H1 (cell line): ENCODE measurements around the gene IQCN. TPM values are rescaled to one million over a fixed set of nuclear protein-coding genes. Genes with fewer than 3 reads are reported as not detected.

Source experiments
- CTCF ChIA-PET: fragments of 300-600 bp; sonication (Branson Sonifier 250); formaldehyde crosslinking; loops from one replicate; lab custom pipeline; 2021; ENCODE audit not compliant: partially characterized antibody; lab: Charles Lee
- POLR2A ChIA-PET: fragments of 300-600 bp; sonication (Branson Sonifier 250); formaldehyde crosslinking; loops from one replicate; lab custom pipeline; 2021; ENCODE audit warnings: inconsistent platforms; ENCODE audit not compliant: partially characterized antibody; lab: Charles Lee
- DNase-seq, 2 experiments: peaks; one replicate each; pipeline versions ENCODE4 v3.0.0 to v3.0.0-alpha.2; 2010 to 2022; ENCODE audit warnings: low spot score in 2 of 2, low read depth in 1 of 2, mixed read lengths in 1 of 2
- FAIRE-seq: peaks from 2 replicates; lab custom pipeline; 2011; peaks lifted over from hg19 to GRCh38; lab: Jason Lieb, UNC
- H2AFZ ChIP-seq: 2 replicates; pipeline ENCODE4 v1.8.1; 2012; ENCODE audit warnings: low read length, inconsistent platforms
- H2AK5ac ChIP-seq: 2 replicates; pipeline ENCODE4 v1.6.1; 2013; ENCODE audit warnings: low read depth, low read length
- H2BK120ac ChIP-seq: replicated peaks from 2 replicates; pipeline ENCODE3; 2013; ENCODE audit warnings: low read depth, low read length, inconsistent platforms
- H2BK12ac ChIP-seq: 2 replicates; pipeline ENCODE4 v1.6.1; 2013; ENCODE audit warnings: low read depth, low read length
- H2BK15ac ChIP-seq: 2 replicates; pipeline ENCODE4 v1.6.1; 2013; ENCODE audit warnings: low read length
- H2BK20ac ChIP-seq: 2 replicates; pipeline ENCODE4 v1.6.1; 2013; ENCODE audit warnings: low read length
- H2BK5ac ChIP-seq: 2 replicates; pipeline ENCODE4 v1.6.1; 2013; ENCODE audit warnings: low read depth, low read length
- H3K14ac ChIP-seq: 2 replicates; pipeline ENCODE4 v1.6.1; 2013; ENCODE audit warnings: inconsistent platforms; ENCODE audit not compliant: insufficient read length
- H3K18ac ChIP-seq: 2 replicates; pipeline ENCODE4 v1.6.1; 2013; ENCODE audit warnings: low read length; ENCODE audit errors: extremely low read depth
- H3K23ac ChIP-seq: 2 replicates; pipeline ENCODE4 v1.6.1; 2013; ENCODE audit warnings: inconsistent platforms; ENCODE audit not compliant: insufficient read length
- H3K23me2 ChIP-seq: 2 replicates; pipeline ENCODE4 v1.6.1; 2013; ENCODE audit warnings: low read depth, low read length
- H3K27ac ChIP-seq: 2 replicates; pipeline ENCODE4 v1.6.1; 2011; ENCODE audit warnings: low read depth, low read length, inconsistent platforms
- H3K27me3 ChIP-seq, 4 experiments: replicated peaks in 1 of 4; 1 replicate in 1 of 4; 2 replicates in 3 of 4; pipeline versions ENCODE4 v1.6.1 to v1.8.1; 2011 to 2013; ENCODE audit warnings: low read length in 3 of 4, mild to moderate bottlenecking in 3 of 4, inconsistent platforms in 2 of 4, mixed read lengths in 2 of 4, moderate library complexity in 1 of 4; ENCODE audit not compliant: control insufficient read depth in 3 of 4, insufficient read depth in 3 of 4; ENCODE audit errors: extremely low read depth in 1 of 4
- H3K36me3 ChIP-seq, 4 experiments: 2 replicates each; pipeline versions ENCODE4 v1.6.1 to v1.8.1; 2011 to 2013; ENCODE audit warnings: mild to moderate bottlenecking in 4 of 4, low read length in 3 of 4, moderate library complexity in 2 of 4, control low read depth in 1 of 4, inconsistent platforms in 1 of 4; ENCODE audit not compliant: insufficient read depth in 4 of 4, control insufficient read depth in 2 of 4
- H3K4ac ChIP-seq: replicated peaks from 2 replicates; pipeline ENCODE3; 2013; ENCODE audit warnings: low read length, low read depth, mixed read lengths, inconsistent platforms; ENCODE audit not compliant: insufficient read length
- H3K4me1 ChIP-seq, 4 experiments: replicated peaks in 1 of 4; 1 replicate in 1 of 4; 2 replicates in 3 of 4; pipeline versions ENCODE4 v1.6.1 to v1.8.1; 2011 to 2013; ENCODE audit warnings: low read length in 3 of 4, inconsistent platforms in 2 of 4, mixed read lengths in 1 of 4; ENCODE audit not compliant: insufficient read depth in 4 of 4, control insufficient read depth in 3 of 4
- H3K4me2 ChIP-seq, 2 experiments: 2 replicates each; pipeline versions ENCODE4 v1.6.1 to v1.8.1; 2011 to 2013; ENCODE audit warnings: low read depth in 2 of 2, low read length in 2 of 2, control low read depth in 1 of 2, inconsistent platforms in 1 of 2, mild to moderate bottlenecking in 1 of 2; ENCODE audit not compliant: insufficient read depth in 1 of 2
- H3K4me3 ChIP-seq, 4 experiments: fragments of 200-600, 300-600 bp in 1 of 4; sonication (generic), shearing (Covaris generic), sonication (Bioruptor Twin) in 1 of 4; 2 replicates each; pipeline versions ENCODE4 v1.5.1 to v1.8.1; 2011 to 2016; ENCODE audit warnings: low read length in 4 of 4, low read depth in 3 of 4, control low read depth in 2 of 4, inconsistent platforms in 2 of 4, mild to moderate bottlenecking in 2 of 4, mixed read lengths in 1 of 4, moderate library complexity in 1 of 4; ENCODE audit not compliant: insufficient read depth in 2 of 4; ENCODE audit errors: extremely low read depth in 1 of 4
- H3K56ac ChIP-seq: replicated peaks from 2 replicates; pipeline ENCODE3; 2013; ENCODE audit warnings: low read depth, mild to moderate bottlenecking, mixed read lengths, low read length, inconsistent platforms; ENCODE audit not compliant: insufficient read length
- H3K79me1 ChIP-seq: 2 replicates; pipeline ENCODE4 v1.6.1; 2013; ENCODE audit warnings: low read depth, low read length, control low read depth
- H3K79me2 ChIP-seq, 2 experiments: 2 replicates each; pipeline versions ENCODE4 v1.6.1 to v1.8.1; 2012 to 2013; ENCODE audit warnings: low read length in 2 of 2, mild to moderate bottlenecking in 2 of 2, inconsistent platforms in 1 of 2; ENCODE audit not compliant: insufficient read depth in 2 of 2, control insufficient read depth in 1 of 2
- H3K9ac ChIP-seq, 4 experiments: replicated peaks in 1 of 4; 1 replicate in 1 of 4; 2 replicates in 3 of 4; pipeline versions ENCODE4 v1.6.1 to v1.8.1; 2011 to 2013; ENCODE audit warnings: low read depth in 3 of 4, low read length in 3 of 4, control low read depth in 2 of 4, mild to moderate bottlenecking in 2 of 4, moderate library complexity in 2 of 4, inconsistent platforms in 1 of 4; ENCODE audit errors: extremely low read depth in 1 of 4
- H3K9me3 ChIP-seq, 2 experiments: 2 replicates each; pipeline versions ENCODE4 v1.6.1 to v1.8.1; 2012 to 2013; ENCODE audit warnings: mild to moderate bottlenecking in 2 of 2, moderate library complexity in 2 of 2, control low read depth in 1 of 2, inconsistent platforms in 1 of 2, low read depth in 1 of 2, low read length in 1 of 2, mixed read lengths in 1 of 2; ENCODE audit not compliant: insufficient read depth in 2 of 2
- H4K20me1 ChIP-seq, 2 experiments: replicated peaks in 1 of 2; 2 replicates each; pipeline versions ENCODE3 to v1.8.1; 2011 to 2013; ENCODE audit warnings: inconsistent platforms in 2 of 2, low read length in 2 of 2, mild to moderate bottlenecking in 1 of 2; ENCODE audit not compliant: insufficient read depth in 2 of 2, control insufficient read depth in 1 of 2
- H4K5ac ChIP-seq: 2 replicates; pipeline ENCODE4 v1.6.1; 2013; ENCODE audit warnings: low read length, low read depth, mixed read lengths, inconsistent platforms; ENCODE audit not compliant: insufficient read length
- H4K8ac ChIP-seq: 2 replicates; pipeline ENCODE4 v1.8.0; 2013; ENCODE audit warnings: mild to moderate bottlenecking, moderate library complexity, low read length, inconsistent platforms; ENCODE audit not compliant: insufficient read depth; ENCODE audit errors: extremely low read depth
- H4K91ac ChIP-seq: replicated peaks from 2 replicates; pipeline ENCODE3; 2013; ENCODE audit warnings: low read length, mixed read lengths, inconsistent platforms; ENCODE audit not compliant: insufficient read length
- JUN ChIP-seq: IDR thresholded peaks from 2 replicates; pipeline ENCODE4 v1.6.1; 2011; ENCODE audit warnings: low read depth, mild to moderate bottlenecking, improper control_type of control experiment, low read length
- MAFK ChIP-seq: IDR thresholded peaks from 2 replicates; pipeline ENCODE4 v1.6.1; 2012; ENCODE audit warnings: low read depth, mild to moderate bottlenecking, improper control_type of control experiment, low read length
- NANOG ChIP-seq: IDR thresholded peaks from 2 replicates; pipeline ENCODE4 v1.6.1; 2011; ENCODE audit warnings: low read length, low read depth, mild to moderate bottlenecking, inconsistent platforms; ENCODE audit not compliant: insufficient read depth, poor library complexity, severe bottlenecking
- SUZ12 ChIP-seq: fragments of 200-600 bp; sonication (generic); IDR thresholded peaks from 2 replicates; pipeline ENCODE4 v1.6.1; 2012; ENCODE audit warnings: mild to moderate bottlenecking, inconsistent platforms, low read length, moderate library complexity, mixed read lengths
- TCF12 ChIP-seq: IDR thresholded peaks from 2 replicates; pipeline ENCODE4 v1.6.1; 2011; ENCODE audit warnings: low read depth, mild to moderate bottlenecking, low read length
- WGBS, 2 experiments: shearing (Covaris generic) in 1 of 2; methylation state at CpG; one replicate each; pipeline versions ENCODE4 v1.1.6 to v1.1.7; 2013 to 2015; ENCODE audit warnings: low lambda C conversion rate in 2 of 2, mixed read lengths in 2 of 2, inconsistent platforms in 1 of 2, low coverage in 1 of 2, missing lambda C conversion rate in 1 of 2; ENCODE audit not compliant: insufficient replicate concordance in 2 of 2, insufficient coverage in 1 of 2, insufficient read length in 1 of 2; ENCODE audit errors: extremely low coverage in 1 of 2, missing lambda C conversion rate in 1 of 2; 5-methylcytosine and 5-hydroxymethylcytosine counted together
- polyA plus RNA-seq, 7 experiments: library from polyadenylated mRNA; depleted of rRNA in 3 of 7; stranded (reverse) in 5 of 7; unstranded in 2 of 7; fragments of >200 nt in 5 of 7; fragments of 200-250 nt in 2 of 7; gene quantifications; 1 replicate in 5 of 7; 2 replicates in 1 of 7; 4 replicates in 1 of 7; pipeline versions ENCODE4 v1.2.1 to v1.2.3, GENCODE V29; 2011 to 2013; ENCODE audit warnings: missing spikeins in 2 of 7, mixed read lengths in 2 of 7
- total RNA-seq: library from RNA; stranded (reverse); fragmentation: NEBNext Ultra II Directional; extraction: Animal tissue kit (Norgen Biotek cat#: 25700); gene quantifications from 2 replicates; pipeline ENCODE4 v1.2.1, GENCODE V29; 2021
- TF ChIP-seq, protein P1 (sequence below), 3 experiments: IDR thresholded peaks; 1 replicate in 2 of 3; 2 replicates in 1 of 3; pipeline versions ENCODE4 v1.5.1 to v1.6.1; 2011; ENCODE audit warnings: low read length in 3 of 3, mild to moderate bottlenecking in 3 of 3, inconsistent platforms in 2 of 3, low read depth in 1 of 3, moderate library complexity in 1 of 3; ENCODE audit not compliant: insufficient read depth in 1 of 3; ENCODE audit errors: control extremely low read depth in 1 of 3
- TF ChIP-seq, protein P2 (sequence below): IDR thresholded peaks from 2 replicates; pipeline ENCODE4 v1.6.1; 2011; ENCODE audit warnings: low read length, improper control_type of control experiment

IQCN gene
- total and polyA plus RNA-seq, 2 of the 8 experiments (the other 6 are each of a cell fraction or from before 2014, with no cell fraction given), result 0.36 to 1.0 TPM

DNA sequence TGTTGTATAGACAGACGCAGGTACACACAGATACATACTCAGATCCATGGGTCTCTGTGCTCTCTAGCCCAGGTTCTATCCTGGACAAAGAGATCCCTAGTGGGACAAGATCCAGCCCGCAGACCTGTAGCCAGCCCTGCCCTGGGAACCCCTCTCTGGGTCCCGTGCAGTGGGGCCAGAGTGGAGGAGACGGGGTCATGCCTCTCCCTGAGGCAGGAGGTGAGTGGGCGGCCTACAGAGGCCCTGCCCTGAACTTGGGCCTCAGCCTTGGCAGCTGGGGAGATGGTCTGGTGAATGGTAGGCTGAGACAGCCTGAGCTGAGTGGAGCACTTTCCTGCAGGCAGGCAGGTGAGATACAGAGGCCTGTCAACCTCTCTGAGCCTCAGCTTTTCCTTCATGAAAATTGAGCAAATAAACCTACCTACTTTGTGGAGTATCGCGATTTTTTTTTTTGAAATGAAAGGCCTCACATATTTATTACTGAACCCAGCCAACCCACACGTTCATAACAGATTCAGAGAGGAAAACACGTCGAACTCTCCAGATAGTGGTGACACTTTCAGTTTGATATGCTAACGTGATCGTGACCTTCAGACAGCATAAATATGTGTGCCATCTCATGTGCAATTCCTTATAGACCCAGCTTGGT is 10.6 kb upstream of the IQCN start:
- Histone ChIP-seq H4K5ac (no peak overlapping the region), H2BK15ac (no peak overlapping the region), H3K27me3 (peaks cover 0 to 6% (median 0%) of the 10 kb centered on the region in 4 experiments; a peak in 3 of 7 replicates), H3K14ac (no peak overlapping the region), H2AFZ (no peak overlapping the region), H3K56ac (no peak overlapping the region), H2BK20ac (no peak overlapping the region), H3K27ac (no peak overlapping the region), H3K79me2 (peaks cover 0 to 10% of the 10 kb centered on the region in 2 experiments; a peak in 2 of 4 replicates), H3K23ac (no peak overlapping the region), H2AK5ac (no peak overlapping the region), H3K9me3 (no peaks in the 10 kb centered on the region), H3K9ac (no peak overlapping the region), H2BK12ac (no peak overlapping the region), H2BK5ac (no peak overlapping the region), H3K4me2 (no peak overlapping the region), H3K4me1 (peaks cover 4 to 18% (median 9%) of the 10 kb centered on the region in 4 experiments), H3K4me3 (no peak overlapping the region), H3K23me2 (peaks cover 17% of the 10 kb centered on the region), H2BK120ac (peak overlapping the region; percentile 29), H3K18ac (no peak overlapping the region), H4K91ac (no peak overlapping the region), H4K20me1 (peaks cover 0 to 4% of the 10 kb centered on the region in 2 experiments), H3K79me1 (peaks cover 3% of the 10 kb centered on the region; the same call in 1 of the 2 replicates), H3K36me3 (no peaks in the 10 kb centered on the region), H3K4ac (no peak overlapping the region), H4K8ac (no peak overlapping the region)
- no peak for FAIRE-seq
- WGBS, 2 experiments, result 91% methylated on average over 12 of the region's 12 CpGs; no CpG with 5 or more reads in 1 of the 2 experiments
- DNase-seq, result no peak
- ChIA-PET CTCF (interaction anchor here (0.9 to 13.6 kb wide), 2 partner anchors 12 to 32 kb away, joined by 3 to 242 read pairs; partner anchors contain the start of gene LSM4), POLR2A (interaction anchor here (0.6 to 1.4 kb wide), 3 partner anchors 37 to 202 kb away, joined by 3 to 4 read pairs (median 3); partner anchors contain the start of gene LSM4)
- TF ChIP-seq, protein P1, sequence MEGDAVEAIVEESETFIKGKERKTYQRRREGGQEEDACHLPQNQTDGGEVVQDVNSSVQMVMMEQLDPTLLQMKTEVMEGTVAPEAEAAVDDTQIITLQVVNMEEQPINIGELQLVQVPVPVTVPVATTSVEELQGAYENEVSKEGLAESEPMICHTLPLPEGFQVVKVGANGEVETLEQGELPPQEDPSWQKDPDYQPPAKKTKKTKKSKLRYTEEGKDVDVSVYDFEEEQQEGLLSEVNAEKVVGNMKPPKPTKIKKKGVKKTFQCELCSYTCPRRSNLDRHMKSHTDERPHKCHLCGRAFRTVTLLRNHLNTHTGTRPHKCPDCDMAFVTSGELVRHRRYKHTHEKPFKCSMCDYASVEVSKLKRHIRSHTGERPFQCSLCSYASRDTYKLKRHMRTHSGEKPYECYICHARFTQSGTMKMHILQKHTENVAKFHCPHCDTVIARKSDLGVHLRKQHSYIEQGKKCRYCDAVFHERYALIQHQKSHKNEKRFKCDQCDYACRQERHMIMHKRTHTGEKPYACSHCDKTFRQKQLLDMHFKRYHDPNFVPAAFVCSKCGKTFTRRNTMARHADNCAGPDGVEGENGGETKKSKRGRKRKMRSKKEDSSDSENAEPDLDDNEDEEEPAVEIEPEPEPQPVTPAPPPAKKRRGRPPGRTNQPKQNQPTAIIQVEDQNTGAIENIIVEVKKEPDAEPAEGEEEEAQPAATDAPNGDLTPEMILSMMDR (IDR thresholded peaks at IDR 0.05; ENCODE audit: control extremely low read depth in 1 of 3, insufficient read depth in 1 of 3, low read depth in 1 of 3, low read length in 3 of 3), result no peak
- TF ChIP-seq SUZ12, result no peak
- TF ChIP-seq, protein P2, sequence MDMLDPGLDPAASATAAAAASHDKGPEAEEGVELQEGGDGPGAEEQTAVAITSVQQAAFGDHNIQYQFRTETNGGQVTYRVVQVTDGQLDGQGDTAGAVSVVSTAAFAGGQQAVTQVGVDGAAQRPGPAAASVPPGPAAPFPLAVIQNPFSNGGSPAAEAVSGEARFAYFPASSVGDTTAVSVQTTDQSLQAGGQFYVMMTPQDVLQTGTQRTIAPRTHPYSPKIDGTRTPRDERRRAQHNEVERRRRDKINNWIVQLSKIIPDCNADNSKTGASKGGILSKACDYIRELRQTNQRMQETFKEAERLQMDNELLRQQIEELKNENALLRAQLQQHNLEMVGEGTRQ, result no peak
- no peak for TF ChIP-seq JUN
- no peak for TF ChIP-seq TCF12
- no peak for TF ChIP-seq MAFK
- no peak for TF ChIP-seq NANOG
